ENCODE data around the gene NCKAP5L.

- TF ChIP-seq POLR2A (IDR thresholded peaks at IDR 0.05) (peak; percentile 45), POLR2AphosphoS5 (IDR thresholded peaks at IDR 0.05) (peak; percentile 89)
- TF ChIP-seq, protein P1, sequence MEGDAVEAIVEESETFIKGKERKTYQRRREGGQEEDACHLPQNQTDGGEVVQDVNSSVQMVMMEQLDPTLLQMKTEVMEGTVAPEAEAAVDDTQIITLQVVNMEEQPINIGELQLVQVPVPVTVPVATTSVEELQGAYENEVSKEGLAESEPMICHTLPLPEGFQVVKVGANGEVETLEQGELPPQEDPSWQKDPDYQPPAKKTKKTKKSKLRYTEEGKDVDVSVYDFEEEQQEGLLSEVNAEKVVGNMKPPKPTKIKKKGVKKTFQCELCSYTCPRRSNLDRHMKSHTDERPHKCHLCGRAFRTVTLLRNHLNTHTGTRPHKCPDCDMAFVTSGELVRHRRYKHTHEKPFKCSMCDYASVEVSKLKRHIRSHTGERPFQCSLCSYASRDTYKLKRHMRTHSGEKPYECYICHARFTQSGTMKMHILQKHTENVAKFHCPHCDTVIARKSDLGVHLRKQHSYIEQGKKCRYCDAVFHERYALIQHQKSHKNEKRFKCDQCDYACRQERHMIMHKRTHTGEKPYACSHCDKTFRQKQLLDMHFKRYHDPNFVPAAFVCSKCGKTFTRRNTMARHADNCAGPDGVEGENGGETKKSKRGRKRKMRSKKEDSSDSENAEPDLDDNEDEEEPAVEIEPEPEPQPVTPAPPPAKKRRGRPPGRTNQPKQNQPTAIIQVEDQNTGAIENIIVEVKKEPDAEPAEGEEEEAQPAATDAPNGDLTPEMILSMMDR (IDR thresholded peaks at IDR 0.05) = peak in 1 of 4 experiments; percentile 17
Observed at GRCh38 chr12:49828133-49829091, at the start of gene NCKAP5L.

Measured in prostate gland (tissue), 2 donors.